RWPE1 (cell line): ENCODE results near the gene POLR1F.

Experiments used
- CTCF ChIA-PET: fragments of 350-600 bp; sonication (Branson Sonifier 250); formaldehyde crosslinking; extraction: SDS; loops from one replicate; lab custom pipeline; 2021; lab: Yijun Ruan, JAX
- POLR2A ChIA-PET: fragments of 400-600 bp; formaldehyde crosslinking; extraction: SDS; loops from one replicate; lab custom pipeline; 2020; ENCODE audit warnings: antibody characterized with exemption; ENCODE audit not compliant: low non-redundant PET; lab: Yijun Ruan, JAX
- DNase-seq: peaks from one replicate; pipeline ENCODE4 v3.0.0; 2012; ENCODE audit warnings: low spot score
- H3K27ac ChIP-seq: fragments of 450-650 bp; 2 replicates; pipeline ENCODE4 v1.5.1; 2017
- TF ChIP-seq, protein P1 (sequence below): fragments of 450-650 bp; conservative IDR thresholded peaks from 2 replicates; pipeline ENCODE4 v1.5.1; 2017; ENCODE audit warnings: low read depth, mild to moderate bottlenecking

Gene POLR1F

DNA sequence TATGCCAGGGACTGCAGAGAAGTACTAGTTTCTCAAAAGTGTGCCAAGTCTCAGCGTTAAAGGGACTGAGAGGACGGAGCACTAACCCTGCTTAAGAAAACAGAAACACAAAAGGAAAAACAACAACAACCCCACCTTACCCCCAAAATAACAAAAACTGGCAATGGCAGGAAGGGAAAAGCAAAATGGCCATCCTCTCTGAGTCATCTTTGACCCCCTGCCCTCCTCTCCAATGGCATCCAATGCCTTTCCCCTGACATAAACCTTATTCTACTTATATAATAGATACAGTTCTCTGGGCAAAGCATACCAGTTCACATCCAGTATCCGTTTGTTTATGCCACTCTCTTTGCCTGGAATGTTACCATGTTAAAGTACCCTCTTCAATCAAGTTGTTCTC lies 1.6 kb downstream of the POLR1F start:
- CTCF ChIA-PET, result no interaction called here
- POLR2A ChIA-PET, result no interaction called here
- H3K27ac ChIP-seq, result no peak overlapping the region
- DNase-seq, result peak; percentile 20
- TF ChIP-seq, protein P1, sequence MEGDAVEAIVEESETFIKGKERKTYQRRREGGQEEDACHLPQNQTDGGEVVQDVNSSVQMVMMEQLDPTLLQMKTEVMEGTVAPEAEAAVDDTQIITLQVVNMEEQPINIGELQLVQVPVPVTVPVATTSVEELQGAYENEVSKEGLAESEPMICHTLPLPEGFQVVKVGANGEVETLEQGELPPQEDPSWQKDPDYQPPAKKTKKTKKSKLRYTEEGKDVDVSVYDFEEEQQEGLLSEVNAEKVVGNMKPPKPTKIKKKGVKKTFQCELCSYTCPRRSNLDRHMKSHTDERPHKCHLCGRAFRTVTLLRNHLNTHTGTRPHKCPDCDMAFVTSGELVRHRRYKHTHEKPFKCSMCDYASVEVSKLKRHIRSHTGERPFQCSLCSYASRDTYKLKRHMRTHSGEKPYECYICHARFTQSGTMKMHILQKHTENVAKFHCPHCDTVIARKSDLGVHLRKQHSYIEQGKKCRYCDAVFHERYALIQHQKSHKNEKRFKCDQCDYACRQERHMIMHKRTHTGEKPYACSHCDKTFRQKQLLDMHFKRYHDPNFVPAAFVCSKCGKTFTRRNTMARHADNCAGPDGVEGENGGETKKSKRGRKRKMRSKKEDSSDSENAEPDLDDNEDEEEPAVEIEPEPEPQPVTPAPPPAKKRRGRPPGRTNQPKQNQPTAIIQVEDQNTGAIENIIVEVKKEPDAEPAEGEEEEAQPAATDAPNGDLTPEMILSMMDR, result no peak

DNA sequence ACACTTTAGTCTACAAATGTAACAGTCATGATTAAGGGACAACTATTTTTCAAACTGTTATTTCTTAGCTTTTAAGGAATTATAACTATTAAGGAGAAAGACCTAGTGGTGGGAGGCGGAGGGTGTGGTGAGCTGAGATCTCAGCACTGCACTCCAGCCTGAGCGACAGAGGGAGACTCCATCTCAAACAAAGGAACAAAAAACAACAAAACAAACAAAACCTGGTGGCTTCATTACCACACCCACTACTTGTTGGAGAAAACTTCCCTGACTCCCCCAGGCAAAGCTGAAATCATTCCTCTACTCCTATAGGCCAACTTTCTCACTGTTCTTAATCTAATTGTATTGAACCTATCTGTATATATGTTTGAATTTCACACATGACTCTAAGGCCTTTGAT lies 3.2 kb downstream of the POLR1F start:
- TF ChIP-seq, protein P1, result no peak
- H3K27ac ChIP-seq, result no peak overlapping the region
- POLR2A ChIA-PET, result no interaction called here
- no peak for DNase-seq
- CTCF ChIA-PET, result no interaction called here

DNA sequence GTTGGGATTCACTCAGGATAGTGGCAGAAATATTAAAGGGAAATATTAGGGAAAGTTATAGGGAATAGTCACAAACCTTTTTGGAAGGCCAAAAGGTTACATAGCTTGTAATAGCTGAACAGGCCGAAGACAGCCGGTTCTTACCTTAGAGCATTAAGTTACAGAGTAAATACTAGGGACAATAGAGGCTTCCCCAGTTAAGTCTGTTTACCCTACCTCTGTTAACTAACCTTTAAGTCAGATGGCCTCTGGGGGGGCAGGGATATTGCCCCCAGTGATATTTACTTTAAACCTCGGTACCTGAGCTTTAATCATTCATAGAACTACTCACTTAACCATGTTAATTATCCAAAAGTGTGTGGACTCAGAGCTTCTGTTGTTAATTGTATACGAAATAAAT lies 7.4 kb downstream of the POLR1F start:
- H3K27ac ChIP-seq, result no peak overlapping the region
- POLR2A ChIA-PET, result no interaction called here
- DNase-seq, result no peak
- TF ChIP-seq, protein P1, result no peak
- CTCF ChIA-PET, result no interaction called here

DNA sequence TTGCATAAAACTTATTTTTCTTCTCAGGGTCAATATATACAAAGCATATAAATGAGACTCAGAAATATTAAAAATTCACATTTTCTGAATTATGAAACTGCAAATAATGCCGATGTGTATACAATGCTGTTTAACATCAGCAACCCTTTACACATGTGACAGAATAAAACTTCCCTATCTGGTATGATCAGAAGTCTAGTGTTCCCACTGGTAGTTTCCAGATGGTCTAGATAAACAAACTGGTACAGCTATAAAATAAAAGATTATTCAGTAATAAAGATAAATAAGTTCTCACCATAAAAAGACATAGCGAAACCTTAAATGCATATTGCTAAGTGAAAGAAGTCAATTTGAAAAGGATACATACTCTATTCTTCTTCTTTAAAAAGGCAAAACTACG lies 7.9 kb downstream of the POLR1F start:
- ChIA-PET CTCF (interaction anchor here (0.7 to 0.8 kb wide), 2 partner anchors 8 to 27 kb away, joined by 3 to 5 read pairs; partner anchors contain the start of gene POLR1F), POLR2A (no interaction called here)
- DNase-seq, result no peak
- TF ChIP-seq, protein P1, result no peak
- H3K27ac ChIP-seq, result no peak overlapping the region

DNA sequence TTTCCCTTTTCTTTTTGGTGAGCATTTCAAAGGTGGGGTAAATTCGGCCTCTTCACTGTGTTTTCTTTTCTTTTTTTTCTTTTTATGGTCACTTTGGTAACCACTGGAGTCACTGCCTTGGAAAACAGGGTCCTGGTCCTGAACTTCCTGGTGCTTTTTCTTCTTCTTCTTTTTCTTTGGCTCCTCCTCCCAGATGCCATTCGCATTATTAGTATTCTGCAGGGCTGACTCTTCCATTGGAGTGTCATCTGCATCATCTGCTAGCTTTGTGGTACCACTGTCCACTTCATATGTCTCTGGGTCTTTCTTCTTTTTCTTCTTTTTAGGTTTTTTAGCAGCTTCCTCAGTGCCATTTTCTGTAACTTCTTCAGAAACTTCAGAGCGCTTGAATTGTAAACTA lies 10.5 kb downstream of the POLR1F start:
- POLR2A ChIA-PET, result no interaction called here
- DNase-seq, result no peak
- CTCF ChIA-PET, result interaction anchor here (0.6 kb wide), 1 partner anchor 15 kb away, joined by 5 read pairs; no protein-coding TSS in a partner anchor
- TF ChIP-seq, protein P1, result no peak
- H3K27ac ChIP-seq, result no peak overlapping the region

DNA sequence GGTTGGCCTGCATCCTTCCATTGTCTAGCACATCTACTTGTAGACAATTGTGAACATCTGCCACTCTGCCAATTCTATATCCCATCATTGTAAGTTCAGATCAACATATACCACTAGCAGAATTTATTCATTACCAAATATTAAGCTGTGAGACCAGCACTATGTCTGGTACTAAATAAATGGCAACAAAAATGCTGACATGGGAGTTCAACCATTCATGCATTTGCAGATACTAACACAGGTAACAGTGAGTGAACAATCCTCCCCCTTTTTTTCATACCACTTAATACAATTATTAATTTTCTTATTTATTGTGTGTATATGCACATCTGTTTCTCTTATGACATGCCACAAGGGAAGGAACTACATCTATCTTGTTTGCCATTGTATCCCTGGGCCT lies 11.9 kb downstream of the POLR1F start:
- ChIA-PET CTCF (no interaction called here), POLR2A (no interaction called here)
- DNase-seq, result no peak
- no peak overlapping the region for H3K27ac ChIP-seq
- TF ChIP-seq, protein P1, result no peak
